Fibroblast of the aortic adventitia (primary cell): Measurements from ENCODE around the gene H6PD. TPM values are rescaled to one million over a fixed set of nuclear protein-coding genes. Genes with fewer than 3 reads are reported as not detected.

Experiments used
- DNase-seq: peaks from one replicate; pipeline ENCODE4 v3.0.0-alpha.2; 2010; ENCODE audit warnings: low read depth
- H3K4me3 ChIP-seq: 2 replicates; pipeline ENCODE4 v1.5.1; 2011; ENCODE audit warnings: low read depth, mild to moderate bottlenecking, control low read depth, low read length, moderate library complexity
- total RNA-seq: library from RNA; depleted of rRNA; stranded (reverse); fragments of >200 nt; gene quantifications from 2 replicates; pipeline ENCODE4 v1.2.3, GENCODE V29; 2012; ENCODE audit warnings: low replicate concordance
- TF ChIP-seq, protein P1 (sequence below): IDR thresholded peaks from 2 replicates; pipeline ENCODE4 v1.5.1; 2011; ENCODE audit warnings: mild to moderate bottlenecking, low read length, control low read depth, inconsistent platforms; ENCODE audit not compliant: insufficient read depth

H6PD gene
- total RNA-seq, 1 donor = 36.9 TPM

DNA sequence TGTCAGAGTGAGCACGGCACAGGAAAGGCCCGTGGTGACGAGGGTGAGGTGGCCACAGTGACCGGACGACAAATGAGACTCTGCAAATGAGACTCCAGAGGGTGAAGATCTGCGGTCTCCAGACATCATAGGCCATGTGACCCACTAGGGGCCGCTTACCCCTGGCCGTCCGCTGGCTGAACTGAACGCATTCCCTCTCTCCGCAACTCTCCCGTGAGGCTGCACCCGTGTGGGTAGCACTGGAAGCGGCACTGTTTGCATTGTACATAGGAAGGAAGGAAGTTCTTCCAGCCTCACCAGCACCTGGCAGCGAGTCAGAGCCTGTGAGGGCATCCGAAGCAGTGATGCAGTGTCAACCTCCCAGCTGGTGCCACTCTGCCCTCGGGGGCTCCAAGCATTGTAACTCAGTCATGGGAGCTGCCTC is 34.5 kb downstream of the H6PD start:
- DNase-seq = no peak
- TF ChIP-seq, protein P1, sequence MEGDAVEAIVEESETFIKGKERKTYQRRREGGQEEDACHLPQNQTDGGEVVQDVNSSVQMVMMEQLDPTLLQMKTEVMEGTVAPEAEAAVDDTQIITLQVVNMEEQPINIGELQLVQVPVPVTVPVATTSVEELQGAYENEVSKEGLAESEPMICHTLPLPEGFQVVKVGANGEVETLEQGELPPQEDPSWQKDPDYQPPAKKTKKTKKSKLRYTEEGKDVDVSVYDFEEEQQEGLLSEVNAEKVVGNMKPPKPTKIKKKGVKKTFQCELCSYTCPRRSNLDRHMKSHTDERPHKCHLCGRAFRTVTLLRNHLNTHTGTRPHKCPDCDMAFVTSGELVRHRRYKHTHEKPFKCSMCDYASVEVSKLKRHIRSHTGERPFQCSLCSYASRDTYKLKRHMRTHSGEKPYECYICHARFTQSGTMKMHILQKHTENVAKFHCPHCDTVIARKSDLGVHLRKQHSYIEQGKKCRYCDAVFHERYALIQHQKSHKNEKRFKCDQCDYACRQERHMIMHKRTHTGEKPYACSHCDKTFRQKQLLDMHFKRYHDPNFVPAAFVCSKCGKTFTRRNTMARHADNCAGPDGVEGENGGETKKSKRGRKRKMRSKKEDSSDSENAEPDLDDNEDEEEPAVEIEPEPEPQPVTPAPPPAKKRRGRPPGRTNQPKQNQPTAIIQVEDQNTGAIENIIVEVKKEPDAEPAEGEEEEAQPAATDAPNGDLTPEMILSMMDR = no peak
- no peak overlapping the region for H3K4me3 ChIP-seq

DNA sequence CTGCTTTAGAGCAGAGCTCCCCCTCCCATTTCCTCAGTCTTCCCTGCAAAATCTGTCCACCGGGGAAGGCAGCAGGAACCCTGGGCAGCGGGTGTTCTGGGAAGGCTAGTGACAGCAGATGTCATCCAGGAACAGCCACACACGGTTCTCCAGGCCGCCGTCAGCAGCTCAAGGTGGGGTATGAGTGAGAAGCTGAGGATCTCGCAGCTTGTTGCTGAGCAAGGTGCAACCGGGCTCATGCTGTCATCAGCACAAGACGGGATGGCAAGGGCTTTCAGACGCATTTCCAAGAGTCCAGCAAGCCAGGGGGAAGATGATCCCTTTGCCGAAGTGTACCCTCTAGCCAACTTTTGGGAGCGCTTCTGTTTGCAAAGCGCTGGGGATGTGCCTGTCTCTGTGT is 35.1 kb downstream of the H6PD start:
- no peak overlapping the region for H3K4me3 ChIP-seq
- TF ChIP-seq, protein P1 = no peak
- no peak for DNase-seq

DNA sequence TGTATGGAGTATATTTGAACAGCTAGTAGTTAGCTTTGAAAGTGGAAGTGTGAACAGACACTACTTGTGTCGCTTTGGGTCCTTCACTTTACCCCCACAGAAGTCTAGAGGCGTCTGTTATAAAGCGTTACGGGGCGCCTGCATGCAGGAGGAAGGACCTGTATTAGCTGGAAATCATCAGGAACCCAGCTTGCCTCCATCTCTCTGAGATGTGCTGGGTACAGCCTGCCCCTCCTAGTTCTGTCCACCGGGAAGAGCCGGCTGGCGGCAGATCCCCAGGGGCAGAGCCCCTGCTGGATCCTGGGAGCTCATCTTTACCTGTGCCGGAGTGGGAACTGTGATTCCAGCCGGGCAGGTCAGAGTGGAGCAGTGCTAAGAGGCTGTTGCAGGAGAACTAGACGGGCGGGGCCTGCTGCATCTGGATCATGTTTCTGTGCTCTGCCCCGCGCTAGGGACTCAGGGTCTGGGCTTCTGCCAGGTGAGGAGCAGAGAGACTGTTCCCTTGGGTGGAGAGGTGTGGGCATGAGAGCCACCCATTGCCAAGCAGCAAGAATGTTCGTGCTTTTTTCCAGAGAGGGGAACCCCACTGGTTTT is 35.8 kb downstream of the H6PD start:
- no peak overlapping the region for H3K4me3 ChIP-seq
- DNase-seq = peak; percentile 22
- TF ChIP-seq, protein P1 = no peak

DNA sequence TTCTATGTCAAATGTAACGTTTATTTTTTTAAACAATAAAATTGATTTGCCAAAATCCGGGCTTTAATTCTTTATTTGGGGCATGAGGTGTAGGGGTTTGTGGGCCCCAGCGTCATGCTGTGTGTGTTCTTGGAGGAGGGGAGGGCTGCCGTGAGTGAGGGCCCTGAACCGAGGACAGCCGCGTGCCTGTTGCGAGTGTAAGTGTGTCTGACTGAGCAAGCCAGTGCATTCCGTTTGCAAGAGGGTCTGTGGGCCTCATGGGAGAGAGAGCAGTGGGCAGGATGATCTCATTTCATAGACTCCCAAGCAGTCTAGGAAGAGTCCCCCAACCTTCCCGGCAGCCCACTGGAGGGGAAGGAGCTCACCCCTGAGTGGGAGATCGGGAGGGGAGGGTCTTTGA is 36.7 kb downstream of the H6PD start:
- no peak overlapping the region for H3K4me3 ChIP-seq
- TF ChIP-seq, protein P1 = no peak
- DNase-seq = no peak

DNA sequence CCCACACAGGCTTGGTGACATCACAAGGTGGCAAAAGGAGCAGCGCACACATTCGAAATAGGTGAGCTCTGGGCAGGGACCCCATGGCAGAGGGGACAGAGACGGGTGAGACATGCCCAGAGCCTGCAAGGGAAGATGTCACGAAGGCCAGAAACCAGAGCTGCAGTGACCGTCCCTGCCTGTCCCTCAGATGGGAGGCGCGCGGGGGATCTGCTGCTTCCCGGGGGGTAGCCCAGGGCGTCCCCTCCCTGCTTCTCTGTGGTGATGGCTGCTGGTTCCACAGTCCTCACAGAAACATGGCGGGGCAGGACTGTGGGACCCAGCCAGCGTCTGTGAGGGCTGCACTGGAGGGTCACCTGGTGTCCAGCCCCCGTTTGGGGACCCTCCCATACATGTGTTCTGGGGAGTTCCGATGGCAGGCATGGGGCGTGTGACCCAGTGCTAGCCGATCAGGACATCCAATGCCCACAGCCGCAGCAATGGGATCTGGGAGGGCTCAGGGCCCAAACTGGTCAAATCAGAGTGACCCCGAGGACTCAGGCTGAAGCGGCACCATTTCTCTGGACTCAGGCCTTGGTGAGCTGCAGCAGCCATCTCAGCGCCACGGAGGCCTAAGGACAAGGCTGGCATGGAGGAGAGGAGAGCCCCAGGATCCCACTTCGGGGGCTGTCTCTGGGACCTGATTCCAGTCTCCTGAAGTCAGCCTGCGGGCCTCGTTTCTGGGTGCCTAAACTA is 37.5 kb downstream of the H6PD start:
- TF ChIP-seq, protein P1 = no peak
- no peak overlapping the region for H3K4me3 ChIP-seq
- DNase-seq = no peak

DNA sequence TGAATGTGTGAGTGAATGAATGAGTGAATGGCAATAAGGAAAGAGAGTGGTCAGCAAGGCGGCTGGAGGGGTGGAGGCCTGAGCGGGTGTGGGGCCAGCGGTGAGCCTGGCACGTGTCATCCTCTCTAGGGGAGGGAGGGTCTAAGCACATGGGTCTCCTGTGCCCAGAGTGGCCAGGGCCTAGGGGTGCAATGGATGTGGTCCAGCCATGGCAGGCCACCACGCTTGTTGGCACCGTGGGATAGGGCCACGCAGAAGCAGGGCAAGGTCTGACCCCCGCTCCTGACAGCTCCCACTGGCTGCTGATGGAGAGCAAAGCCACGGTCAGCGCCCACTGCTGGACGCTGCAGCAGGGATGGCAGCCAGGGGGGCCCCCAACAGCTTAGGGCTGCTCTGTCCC is 38.6 kb downstream of the H6PD start:
- no peak for DNase-seq
- H3K4me3 ChIP-seq = no peak overlapping the region
- TF ChIP-seq, protein P1 = no peak
